B cell (primary cell): ENCODE results near the gene TNNI3K. TPM values are rescaled to one million over a fixed set of nuclear protein-coding genes. Genes with fewer than 3 reads are reported as not detected.

Experiments
- ATAC-seq: fragments of 200-7000 bp; cut with Tn5 transposase; one replicate; pipeline ENCODE4 v1.10.0; 2021; ENCODE audit warnings: low read depth, mild to moderate bottlenecking, moderate number of reproducible peaks, moderate library complexity
- CTCF ChIA-PET: fragments of 350-600 bp; sonication (Branson Sonifier 250); formaldehyde crosslinking; loops from one replicate; lab custom pipeline; 2021; ENCODE audit warnings: antibody characterized with exemption, inconsistent platforms; lab: Charles Lee
- POLR2A ChIA-PET: fragments of 350-600 bp; sonication (Branson Sonifier 250); formaldehyde crosslinking; loops from one replicate; lab custom pipeline; 2021; ENCODE audit warnings: antibody characterized with exemption; lab: Charles Lee
- DNase-seq: peaks from one replicate; pipeline ENCODE4 v3.0.0; 2013
- H2AFZ ChIP-seq: 2 replicates; pipeline ENCODE4 v1.6.1; 2012; ENCODE audit warnings: mild to moderate bottlenecking, low read depth, low read length; ENCODE audit not compliant: insufficient read depth, poor library complexity, severe bottlenecking
- H3K27ac ChIP-seq, 2 donors: 1 replicate in 1 of 2; 2 replicates in 1 of 2; pipeline ENCODE4 v1.5.1; 2012 to 2013; ENCODE audit warnings: low read length in 2 of 2, mild to moderate bottlenecking in 2 of 2, moderate library complexity in 1 of 2
- H3K27me3 ChIP-seq, 4 experiments: fragments of 200-600 bp in 1 of 4; sonication (generic) in 1 of 4; replicated peaks in 1 of 4; 1 replicate in 2 of 4; 2 replicates in 2 of 4; pipeline versions ENCODE4 v1.6.1 to v1.7.0; 2013 to 2016; ENCODE audit warnings: low read length in 3 of 4, mild to moderate bottlenecking in 2 of 4, mixed read lengths in 1 of 4, moderate library complexity in 1 of 4; ENCODE audit not compliant: insufficient read depth in 4 of 4, control insufficient read depth in 3 of 4; ENCODE audit errors: control extremely low read depth in 1 of 4
- H3K36me3 ChIP-seq, 2 experiments: replicated peaks in 1 of 2; 1 replicate in 1 of 2; 2 replicates in 1 of 2; pipeline versions ENCODE4 v1.6.1 to v1.7.1; 2013; ENCODE audit warnings: low read length in 1 of 2; ENCODE audit not compliant: insufficient read depth in 2 of 2, control insufficient read depth in 1 of 2; ENCODE audit errors: control extremely low read depth in 1 of 2, extremely low read depth in 1 of 2
- H3K4me1 ChIP-seq, 2 donors: fragments of 200-600 bp in 1 of 2; sonication (generic) in 1 of 2; 1 replicate in 1 of 2; 2 replicates in 1 of 2; pipeline versions ENCODE4 v1.5.1 to v1.6.1; 2013 to 2017; ENCODE audit warnings: low read length in 2 of 2; ENCODE audit not compliant: control insufficient read depth in 2 of 2, insufficient read depth in 2 of 2
- H3K4me2 ChIP-seq: replicated peaks from 2 replicates; pipeline ENCODE3; 2012; ENCODE audit warnings: mild to moderate bottlenecking, low read depth, low read length; ENCODE audit not compliant: poor library complexity, severe bottlenecking
- H3K4me3 ChIP-seq, 5 experiments: fragments of 200-600 bp in 1 of 5; sonication (generic) in 1 of 5; 1 replicate in 3 of 5; 2 replicates in 2 of 5; pipeline versions ENCODE4 v1.5.1 to v1.7.0; 2011 to 2016; ENCODE audit warnings: low read length in 4 of 5, mild to moderate bottlenecking in 4 of 5, low read depth in 2 of 5, control low read depth in 1 of 5, moderate library complexity in 1 of 5; ENCODE audit not compliant: insufficient read depth in 1 of 5; ENCODE audit errors: control extremely low read depth in 1 of 5, extremely low read depth in 1 of 5
- H3K79me2 ChIP-seq: fragments of 200-600 bp; sonication (generic); one replicate; pipeline ENCODE4 v1.6.0; 2016; ENCODE audit warnings: low read length; ENCODE audit not compliant: control insufficient read depth, insufficient read depth
- H3K9ac ChIP-seq: fragments of 200-600 bp; sonication (generic); 2 replicates; pipeline ENCODE4 v1.6.1; 2017; ENCODE audit warnings: mild to moderate bottlenecking, low read length, moderate library complexity
- H3K9me3 ChIP-seq, 3 donors: one replicate each; pipeline versions ENCODE4 v1.6.1 to v1.7.1; 2013; ENCODE audit warnings: low read length in 2 of 3; ENCODE audit not compliant: control insufficient read depth in 2 of 3, insufficient read depth in 1 of 3; ENCODE audit errors: control extremely low read depth in 1 of 3
- H4K20me1 ChIP-seq: 2 replicates; pipeline ENCODE4 v1.6.0; 2012; ENCODE audit warnings: mild to moderate bottlenecking, low read length; ENCODE audit not compliant: insufficient read depth, control insufficient read depth, poor library complexity, severe bottlenecking
- H3K27ac Mint-ChIP-seq: one replicate; pipeline ENCODE4 v1.8.0; 2021; ENCODE audit warnings: mixed read lengths
- H3K27me3 Mint-ChIP-seq: one replicate; pipeline ENCODE4 v1.8.0; 2021; ENCODE audit warnings: mixed read lengths
- H3K4me1 Mint-ChIP-seq: one replicate; pipeline ENCODE4 v1.8.0; 2021; ENCODE audit warnings: mixed read lengths
- H3K4me3 Mint-ChIP-seq: one replicate; pipeline ENCODE4 v1.8.0; 2021; ENCODE audit warnings: mixed read lengths
- H3K9me3 Mint-ChIP-seq: one replicate; pipeline ENCODE4 v1.8.0; 2022; ENCODE audit warnings: mixed read lengths; ENCODE audit not compliant: insufficient read depth
- EZH2 ChIP-seq: IDR thresholded peaks from 2 replicates; pipeline ENCODE4 v1.6.1; 2012; ENCODE audit warnings: borderline replicate concordance, low read depth, mild to moderate bottlenecking, moderate library complexity, low read length; ENCODE audit not compliant: insufficient read depth, poor library complexity, severe bottlenecking
- WGBS: methylation state at CpG from one replicate; pipeline ENCODE4 v1.1.5; 2013; ENCODE audit warnings: missing lambda C conversion rate; ENCODE audit not compliant: insufficient coverage; 5-methylcytosine and 5-hydroxymethylcytosine counted together
- intact Hi-C: fragments of 100-400 bp; cut with micrococcal nuclease; formaldehyde crosslinking; loops from one replicate; pipeline ENCODE4 v1.10.0; 2022
- polyA plus RNA-seq: library from polyadenylated mRNA; depleted of rRNA; stranded (reverse); fragments of >200 nt; gene quantifications from 2 replicates; pipeline ENCODE4 v1.2.3, GENCODE V29; 2012
- total RNA-seq, 2 donors: library from RNA; stranded (reverse); fragments of 120-200 nt in 1 of 2; gene quantifications; 1 replicate in 1 of 2; 2 replicates in 1 of 2; pipeline versions ENCODE4 v1.2.3 to v1.2.4, GENCODE V29; 2013 to 2022
- TF ChIP-seq, protein P1 (sequence below): fragments of 200-600 bp; IDR thresholded peaks from one replicate; pipeline ENCODE4 v1.8.0; 2022; ENCODE audit warnings: antibody characterized with exemption, mild to moderate bottlenecking

The TNNI3K gene
- total and polyA plus RNA-seq, 2 donors (not counting 1 experiment from before 2014, with no cell fraction given) = 0.52 to 3.1 TPM

- H3K27me3 ChIP-seq = no peaks in the 10 kb centered on the region
- Mint-ChIP-seq H3K9me3 (no peaks in the 10 kb centered on the region), H3K27me3 (no peaks in the 10 kb centered on the region), H3K27ac (no peak overlapping the region), H3K4me3 (no peak overlapping the region), H3K4me1 (no peaks in the 10 kb centered on the region)
- CTCF ChIA-PET = no interaction called here
- no peak overlapping the region for H3K27ac ChIP-seq
- H3K9ac ChIP-seq = no peak overlapping the region
- H3K4me2 ChIP-seq = no peak overlapping the region
- POLR2A ChIA-PET = no interaction called here
- no peaks in the 10 kb centered on the region for H3K9me3 ChIP-seq
- intact Hi-C loops = no loop called here
- no peak for DNase-seq
- no peaks in the 10 kb centered on the region for H4K20me1 ChIP-seq
- no peak for ATAC-seq
- no peak overlapping the region for H2AFZ ChIP-seq
- H3K4me1 ChIP-seq = no peaks in the 10 kb centered on the region
- TF ChIP-seq, protein P1, sequence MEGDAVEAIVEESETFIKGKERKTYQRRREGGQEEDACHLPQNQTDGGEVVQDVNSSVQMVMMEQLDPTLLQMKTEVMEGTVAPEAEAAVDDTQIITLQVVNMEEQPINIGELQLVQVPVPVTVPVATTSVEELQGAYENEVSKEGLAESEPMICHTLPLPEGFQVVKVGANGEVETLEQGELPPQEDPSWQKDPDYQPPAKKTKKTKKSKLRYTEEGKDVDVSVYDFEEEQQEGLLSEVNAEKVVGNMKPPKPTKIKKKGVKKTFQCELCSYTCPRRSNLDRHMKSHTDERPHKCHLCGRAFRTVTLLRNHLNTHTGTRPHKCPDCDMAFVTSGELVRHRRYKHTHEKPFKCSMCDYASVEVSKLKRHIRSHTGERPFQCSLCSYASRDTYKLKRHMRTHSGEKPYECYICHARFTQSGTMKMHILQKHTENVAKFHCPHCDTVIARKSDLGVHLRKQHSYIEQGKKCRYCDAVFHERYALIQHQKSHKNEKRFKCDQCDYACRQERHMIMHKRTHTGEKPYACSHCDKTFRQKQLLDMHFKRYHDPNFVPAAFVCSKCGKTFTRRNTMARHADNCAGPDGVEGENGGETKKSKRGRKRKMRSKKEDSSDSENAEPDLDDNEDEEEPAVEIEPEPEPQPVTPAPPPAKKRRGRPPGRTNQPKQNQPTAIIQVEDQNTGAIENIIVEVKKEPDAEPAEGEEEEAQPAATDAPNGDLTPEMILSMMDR = no peak
- no peak for TF ChIP-seq EZH2
- 63% methylated on average over 1 of the region's 2 CpGs for WGBS
- no peaks in the 10 kb centered on the region for H3K79me2 ChIP-seq
- H3K4me3 ChIP-seq = no peak overlapping the region
- no peaks in the 10 kb centered on the region for H3K36me3 ChIP-seq
Measured at GRCh38 chr1:74333244-74333643, 98.1 kb downstream of the TNNI3K start.

DNA sequence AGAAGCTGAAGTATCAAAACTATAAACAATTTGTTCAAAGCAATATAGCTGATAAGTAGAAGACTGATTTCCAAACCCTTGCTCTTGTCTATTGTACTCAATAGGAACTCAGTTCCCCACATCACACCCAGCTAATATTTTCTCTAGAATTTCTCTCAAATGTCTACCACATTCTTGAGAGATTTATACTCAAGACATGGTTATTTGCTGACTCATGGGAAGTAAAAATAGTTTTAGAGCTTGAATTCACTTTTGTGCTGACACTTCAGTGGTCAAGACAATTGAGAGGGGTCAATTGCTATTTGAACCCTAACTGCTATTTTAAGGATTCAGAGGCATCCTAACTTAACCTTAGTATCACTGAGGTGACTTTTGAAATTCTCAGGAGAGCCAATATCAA lies 99.0 kb downstream of the TNNI3K start:
- H3K9me3 Mint-ChIP-seq = no peaks in the 10 kb centered on the region
- Histone ChIP-seq H2AFZ (no peak overlapping the region), H3K79me2 (no peaks in the 10 kb centered on the region), H3K9ac (no peak overlapping the region), H3K36me3 (no peaks in the 10 kb centered on the region), H3K4me3 (no peak overlapping the region), H3K4me2 (no peak overlapping the region), H3K4me1 (no peaks in the 10 kb centered on the region), H3K27me3 (no peaks in the 10 kb centered on the region), H4K20me1 (no peaks in the 10 kb centered on the region), H3K9me3 (no peaks in the 10 kb centered on the region), H3K27ac (no peak overlapping the region)
- H3K27me3 Mint-ChIP-seq = no peaks in the 10 kb centered on the region
- no peaks in the 10 kb centered on the region for H3K4me1 Mint-ChIP-seq
- POLR2A ChIA-PET = no interaction called here
- H3K4me3 Mint-ChIP-seq = no peak overlapping the region
- H3K27ac Mint-ChIP-seq = no peak overlapping the region
- no peak for DNase-seq
- CTCF ChIA-PET = no interaction called here
- ATAC-seq = no peak
- intact Hi-C loops = no loop called here
- TF ChIP-seq EZH2 = no peak
- TF ChIP-seq, protein P1 = no peak
